T-helper 1 cell treated with Interleukin-12 subunit alpha and Interleukin-12 subunit beta and Interleukin-4 antibody, amounts not matched to agents 30 ng/mL and 1 ng/mL, for 36 hours (primary cell): Measurements from ENCODE around the gene SPTBN4. TPM values are rescaled to one million over a fixed set of nuclear protein-coding genes. Genes with fewer than 3 reads are reported as not detected.
"Not testable (repeated sequence)": the region's sequence is repeated elsewhere in the genome, so short reads cannot be mapped to it uniquely, and the experiment has no call there.

Experiments used
- intact Hi-C: fragments of 100-400 bp; cut with micrococcal nuclease; formaldehyde crosslinking; loops from one replicate; pipeline ENCODE4 v1.15.1; 2024
- total RNA-seq: library from RNA; stranded (reverse); gene quantifications from 2 replicates; pipeline ENCODE4 v1.2.3, GENCODE V29; 2022

Gene SPTBN4
- total RNA-seq, 1 donor from 2014 or later = 0.15 TPM

DNA sequence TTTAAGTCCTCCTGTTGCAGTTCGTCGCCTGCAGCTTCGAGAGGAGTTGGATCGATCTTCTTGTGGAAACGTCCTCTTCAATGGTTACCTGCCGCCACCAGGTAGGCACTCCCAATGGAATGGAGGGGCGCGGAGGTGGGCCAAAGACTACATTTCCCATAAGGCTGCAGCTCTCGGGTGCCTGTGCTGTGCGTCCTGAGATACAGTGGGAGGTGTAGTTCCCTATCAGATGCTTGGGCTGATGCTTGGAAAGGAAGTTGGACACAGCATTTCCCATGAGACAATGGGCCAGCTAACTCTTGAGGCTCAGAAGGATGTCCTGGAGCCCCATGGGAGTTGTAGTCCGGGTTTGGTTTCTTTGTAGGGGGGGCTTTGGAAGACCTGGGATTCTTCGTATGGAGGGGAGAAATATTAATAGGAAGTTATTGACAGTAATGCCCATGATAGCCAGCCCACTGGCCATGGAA is 111.7 kb downstream of the SPTBN4 start:
- intact Hi-C loops = loop anchor here (1.0 to 10.0 kb wide), 3 partner anchors 8 to 1454 kb away; partner anchors contain the start of genes C19orf47, PAK4 and PLD3

DNA sequence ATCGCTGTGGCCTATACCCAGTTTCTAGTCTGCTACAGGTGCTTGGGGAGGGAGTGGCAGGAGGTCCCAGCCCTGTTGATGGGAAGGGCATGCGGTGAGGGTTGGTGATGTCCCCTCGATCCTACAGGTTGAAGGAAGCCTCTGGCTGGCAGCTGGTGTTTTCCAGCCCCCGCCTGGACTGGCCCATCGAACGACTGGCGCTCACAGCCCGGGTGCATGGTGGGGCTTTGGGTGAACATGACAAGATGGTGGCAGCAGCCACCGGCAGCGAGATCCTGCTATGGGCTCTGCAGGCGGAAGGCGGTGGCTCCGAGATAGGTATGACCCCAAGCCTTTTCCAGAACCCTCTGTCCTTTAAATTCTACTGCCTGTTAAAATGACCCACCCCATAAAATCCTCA is 113.8 kb downstream of the SPTBN4 start:
- intact Hi-C loops = no loop called here

DNA sequence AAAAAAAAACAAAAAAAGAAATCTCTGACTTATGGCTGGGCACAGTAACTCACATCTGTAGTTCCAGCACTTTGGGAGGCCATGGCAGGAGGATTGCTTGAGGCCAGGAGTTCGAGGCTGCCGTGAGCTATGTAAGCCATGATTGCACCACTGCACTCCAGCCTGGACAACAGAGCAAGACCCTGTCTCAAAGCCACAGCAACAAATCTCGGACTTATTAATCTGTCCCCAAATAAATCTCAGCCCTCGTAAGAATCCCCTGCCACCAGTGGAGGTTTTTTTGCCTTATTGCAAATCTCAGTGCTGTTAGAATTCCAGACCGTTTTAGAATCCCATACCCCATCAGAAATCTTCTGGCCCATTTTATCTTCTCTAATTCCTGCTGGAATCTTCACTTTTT is 114.7 kb downstream of the SPTBN4 start:
- intact Hi-C loops = no loop called here

DNA sequence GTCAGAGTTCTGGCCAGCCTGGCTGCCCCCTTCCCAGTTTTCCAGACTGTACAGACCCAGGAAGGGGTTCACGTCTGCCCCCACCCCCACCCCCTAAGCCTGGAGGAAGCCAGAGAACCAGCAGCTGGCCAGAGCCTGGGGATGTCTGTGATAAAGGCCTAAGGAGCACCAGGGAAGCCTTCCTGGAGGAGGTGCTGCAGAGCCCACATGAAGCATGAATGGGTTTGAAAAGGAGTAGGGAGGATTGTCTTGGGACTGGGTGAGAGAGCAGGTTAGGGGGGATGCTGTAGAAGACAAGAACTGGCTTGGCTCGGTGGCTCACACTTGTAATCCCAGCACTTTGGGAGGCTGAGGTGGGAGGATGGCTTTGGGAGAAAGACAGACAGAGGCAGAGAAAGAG is 115.7 kb downstream of the SPTBN4 start:
- intact Hi-C loops = no loop called here

DNA sequence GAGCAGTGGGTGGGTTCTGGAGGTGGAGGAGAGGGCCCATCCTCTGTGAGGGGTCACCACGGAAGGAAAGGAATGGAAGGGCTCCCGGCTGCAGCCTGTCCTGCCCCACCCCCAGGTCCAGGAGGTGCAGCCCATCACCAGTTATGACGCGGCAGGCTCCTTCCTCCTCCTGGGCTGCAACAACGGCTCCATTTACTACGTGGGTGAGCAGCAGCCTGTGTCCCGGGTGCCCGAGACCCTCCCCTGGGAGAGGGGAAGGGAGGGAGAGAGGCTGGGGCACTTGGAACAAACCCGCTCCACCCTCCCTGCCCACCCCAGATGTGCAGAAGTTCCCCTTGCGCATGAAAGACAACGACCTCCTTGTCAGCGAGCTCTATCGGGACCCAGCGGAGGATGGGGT is 116.5 kb downstream of the SPTBN4 start:
- intact Hi-C loops = no loop called here

DNA sequence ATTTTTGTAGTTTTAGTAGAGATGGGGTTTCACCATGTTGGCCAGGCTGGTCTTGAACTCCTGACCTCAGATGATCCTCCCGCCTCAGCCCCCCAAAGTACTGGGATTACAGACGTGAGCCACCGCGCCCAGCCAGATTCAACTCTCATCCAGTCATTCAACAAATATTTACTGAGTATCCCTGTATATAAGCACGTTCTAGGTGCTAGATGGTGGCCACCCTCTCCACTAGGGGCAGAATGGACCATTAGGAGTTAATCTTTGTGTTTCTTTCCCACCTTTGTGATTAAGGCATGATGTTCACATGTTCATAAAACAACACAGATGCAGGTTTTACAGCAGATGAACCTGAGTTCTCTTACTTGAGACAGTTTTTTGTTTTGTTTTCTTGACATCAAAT is 117.2 kb downstream of the SPTBN4 start:
- intact Hi-C loops = no loop called here

DNA sequence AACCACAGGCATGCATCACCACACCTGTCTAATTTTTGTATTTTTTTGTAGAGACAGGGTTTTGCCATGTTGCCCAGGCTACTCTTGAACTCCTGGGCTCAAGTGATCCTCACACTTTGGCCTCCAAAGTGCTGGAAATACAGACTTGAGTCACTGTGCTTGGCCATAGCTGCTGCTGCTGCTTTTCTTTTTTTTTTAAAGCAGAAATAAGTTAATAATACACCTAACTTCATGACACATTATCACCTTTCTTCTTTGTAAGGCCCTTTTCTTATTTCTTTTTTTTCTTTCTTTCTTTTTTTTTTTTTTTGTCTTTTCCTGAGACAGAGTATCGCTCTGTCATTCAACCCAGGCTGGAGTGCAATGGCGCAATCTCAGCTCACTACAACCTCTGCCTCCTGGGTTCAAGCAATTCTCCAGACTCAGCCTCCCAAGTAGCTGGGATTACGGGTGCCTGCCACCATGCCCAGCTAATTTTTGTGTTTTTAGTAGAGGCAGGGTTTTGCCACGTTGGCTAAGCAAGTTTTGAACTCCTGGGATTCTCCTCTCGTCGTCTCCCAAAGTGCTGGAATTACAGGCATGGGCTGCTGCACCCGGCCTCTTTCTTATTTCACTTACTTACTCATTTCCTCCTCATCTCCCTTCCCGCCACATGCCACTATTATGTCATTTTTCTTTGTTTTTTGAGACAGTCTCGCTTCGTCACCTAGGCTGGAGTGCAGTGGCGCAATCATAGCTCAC is 118.6 kb downstream of the SPTBN4 start:
- intact Hi-C loops = loop anchor here (1.0 kb wide), 1 partner anchor 9 kb away; the partner anchor contains the start of gene SHKBP1

DNA sequence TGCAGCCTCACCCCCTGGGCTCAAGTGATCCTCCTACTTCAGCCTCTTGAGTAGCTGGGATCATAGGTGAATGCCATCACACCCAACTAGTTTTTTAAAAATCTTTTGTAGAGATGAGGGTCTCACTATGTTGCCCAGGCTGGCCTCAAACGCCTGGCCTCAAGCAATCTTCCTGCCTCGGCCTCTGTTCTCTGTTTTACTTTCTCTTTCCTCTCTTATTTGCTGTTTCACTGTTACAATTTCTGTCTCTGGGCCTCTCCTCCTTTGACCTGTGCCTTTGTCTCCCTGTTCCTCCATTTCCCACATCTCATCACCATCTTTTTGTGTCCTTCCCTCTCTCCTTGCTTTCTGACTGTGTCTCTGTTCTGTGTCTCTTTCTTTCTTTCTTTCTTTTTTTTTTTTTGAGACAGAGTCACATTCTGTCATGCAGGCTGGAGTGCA is 119.2 kb downstream of the SPTBN4 start:
- intact Hi-C loops = loop anchor here (1.0 kb wide), 1 partner anchor 10 kb away; the partner anchor contains the start of gene SHKBP1

DNA sequence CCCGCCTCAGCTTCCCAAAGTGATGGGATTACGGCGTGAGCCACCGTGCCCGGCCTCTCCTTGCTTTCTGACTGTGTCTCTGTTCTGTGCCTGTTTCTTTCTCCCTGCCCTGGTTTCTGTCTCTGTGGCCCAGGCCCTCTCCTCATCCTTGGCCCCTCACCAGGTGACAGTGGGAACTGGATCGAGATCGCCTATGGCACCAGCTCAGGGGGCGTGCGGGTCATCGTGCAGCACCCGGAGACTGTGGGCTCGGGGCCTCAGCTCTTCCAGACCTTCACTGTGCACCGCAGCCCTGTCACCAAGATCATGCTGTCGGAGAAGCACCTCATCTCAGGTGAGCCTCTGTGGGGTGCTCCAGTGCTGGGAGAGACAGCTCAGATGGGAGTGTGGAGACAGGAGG is 119.8 kb downstream of the SPTBN4 start:
- intact Hi-C loops = no loop called here

DNA sequence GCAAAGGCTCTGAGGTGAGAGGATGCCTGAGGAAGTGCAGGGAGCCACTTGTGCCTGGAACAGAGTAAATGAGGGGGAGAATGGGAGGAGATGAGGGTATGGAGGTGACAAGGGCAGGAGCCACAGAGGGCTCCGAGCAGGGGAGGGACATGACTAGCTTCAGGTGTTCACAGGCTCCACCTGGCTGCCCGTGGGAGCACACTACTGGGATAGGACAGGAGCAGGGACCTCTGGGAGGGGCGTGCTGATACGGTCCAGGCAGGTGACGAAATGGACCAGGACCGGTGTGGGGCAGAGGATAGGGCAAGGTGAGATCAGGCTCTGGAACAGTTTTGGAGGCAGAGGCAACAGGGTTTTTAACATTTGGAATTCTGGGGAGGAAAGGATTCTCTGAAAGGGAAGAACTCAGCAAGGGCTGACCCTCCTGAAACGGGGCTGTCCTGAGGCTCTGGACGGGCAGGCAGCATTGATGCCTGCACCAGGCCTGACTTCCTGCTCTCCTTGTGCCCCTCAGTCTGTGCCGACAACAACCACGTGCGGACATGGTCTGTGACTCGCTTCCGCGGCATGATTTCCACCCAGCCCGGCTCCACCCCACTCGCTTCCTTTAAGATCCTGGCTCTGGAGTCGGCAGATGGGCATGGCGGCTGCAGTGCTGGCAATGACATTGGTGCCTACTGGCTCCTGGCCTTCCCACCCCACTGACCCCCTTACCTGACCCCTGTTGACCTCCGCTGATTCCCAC is 121.5 kb downstream of the SPTBN4 start:
- intact Hi-C loops = no loop called here

DNA sequence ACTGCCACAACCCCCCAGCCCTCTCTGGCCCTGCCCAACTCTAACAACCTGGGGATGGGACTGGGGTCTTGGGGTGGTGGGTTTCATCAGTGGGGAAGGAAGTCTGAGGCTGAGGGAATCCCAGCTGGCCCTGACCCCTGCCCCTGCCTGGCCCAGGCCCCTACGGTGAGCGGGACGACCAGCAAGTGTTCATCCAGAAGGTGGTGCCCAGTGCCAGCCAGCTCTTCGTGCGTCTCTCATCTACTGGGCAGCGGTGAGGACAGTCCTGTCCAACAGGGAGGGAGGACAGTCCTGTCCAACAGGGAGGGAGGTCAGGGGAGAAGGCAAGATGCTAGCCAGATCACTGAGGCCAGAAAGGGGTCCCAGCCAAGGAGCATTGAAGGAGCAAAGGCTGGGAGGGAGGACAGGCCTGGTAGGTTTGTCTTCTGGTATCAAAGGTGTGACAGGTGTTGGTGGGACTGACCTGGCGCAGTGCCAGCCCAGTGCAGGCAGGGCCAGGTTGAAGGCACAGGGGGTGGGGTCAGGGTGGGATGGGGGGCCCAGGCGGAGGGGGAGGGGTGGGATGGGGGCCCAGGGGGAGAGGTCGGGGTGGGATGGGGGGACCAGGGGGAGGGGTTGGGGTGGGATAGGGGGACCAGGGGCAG is 122.2 kb downstream of the SPTBN4 start:
- intact Hi-C loops = no loop called here

DNA sequence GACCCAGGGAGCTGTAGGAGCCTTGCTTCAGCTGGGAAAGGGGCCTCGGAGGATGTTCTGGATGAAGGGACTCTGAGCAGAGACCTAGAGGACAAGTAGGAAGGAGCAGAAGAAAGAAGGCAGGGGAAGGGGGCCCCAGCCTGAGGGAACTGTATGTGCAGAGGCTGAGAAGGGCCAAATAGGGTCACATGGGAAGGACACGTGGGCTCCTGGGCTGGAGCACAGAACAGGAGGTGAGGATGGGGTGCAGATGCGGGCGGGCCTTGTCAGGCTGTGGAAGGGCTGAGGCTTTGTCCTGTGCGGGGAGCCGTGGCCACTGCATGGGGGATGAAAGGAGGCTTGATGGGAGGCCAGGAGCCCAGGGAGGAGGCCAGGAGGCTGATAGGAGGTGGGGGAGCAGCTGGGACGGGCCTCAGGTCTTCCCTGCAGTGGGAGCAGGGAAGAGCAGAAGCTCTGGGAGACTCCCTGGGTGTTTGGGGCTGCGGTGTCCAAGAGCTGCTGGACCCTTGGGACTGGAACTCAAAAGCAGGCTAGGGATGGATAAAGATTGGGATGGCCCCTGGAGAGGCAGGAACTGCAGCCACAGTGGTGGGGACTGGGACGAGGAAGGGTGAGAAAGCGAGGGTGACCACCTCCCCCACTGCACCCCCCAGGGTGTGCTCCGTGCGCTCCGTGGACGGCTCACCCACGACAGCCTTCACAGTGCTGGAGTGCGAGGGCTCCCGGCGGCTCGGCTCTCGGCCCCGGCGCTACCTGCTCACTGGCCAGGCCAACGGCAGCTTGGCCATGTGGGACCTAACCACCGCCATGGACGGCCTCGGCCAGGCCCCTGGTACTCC is 123.0 kb downstream of the SPTBN4 start:
- intact Hi-C loops = no loop called here

DNA sequence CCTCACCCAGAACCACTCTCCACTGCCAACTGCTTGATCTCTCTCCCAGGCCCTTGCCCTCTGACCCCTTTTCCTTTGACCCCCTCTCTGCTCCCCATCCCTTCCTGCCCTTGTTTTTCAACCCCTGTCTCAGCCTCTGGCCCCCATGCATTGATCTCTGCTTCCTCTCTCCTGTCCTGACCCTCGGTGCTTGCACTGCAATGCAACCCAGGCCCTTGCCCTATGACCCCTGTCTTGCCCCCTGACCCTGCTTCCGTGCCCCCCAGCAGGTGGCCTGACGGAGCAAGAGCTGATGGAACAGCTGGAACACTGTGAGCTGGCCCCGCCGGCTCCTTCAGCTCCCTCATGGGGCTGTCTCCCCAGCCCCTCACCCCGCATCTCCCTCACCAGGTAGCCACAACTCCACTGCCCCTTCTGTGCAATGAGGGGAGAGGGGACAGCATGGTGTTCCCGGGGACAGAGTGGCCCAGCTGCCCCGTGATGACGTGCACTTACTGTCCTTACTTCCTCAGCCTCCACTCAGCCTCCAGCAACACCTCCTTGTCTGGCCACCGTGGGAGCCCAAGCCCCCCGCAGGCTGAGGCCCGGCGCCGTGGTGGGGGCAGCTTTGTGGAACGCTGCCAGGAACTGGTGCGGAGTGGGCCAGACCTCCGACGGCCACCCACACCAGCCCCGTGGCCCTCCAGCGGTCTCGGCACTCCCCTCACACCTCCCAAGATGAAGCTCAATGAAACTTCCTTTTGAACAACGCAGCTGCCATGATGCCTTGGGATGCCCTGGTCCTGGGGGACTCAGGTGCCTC is 123.9 kb downstream of the SPTBN4 start:
- intact Hi-C loops = no loop called here

DNA sequence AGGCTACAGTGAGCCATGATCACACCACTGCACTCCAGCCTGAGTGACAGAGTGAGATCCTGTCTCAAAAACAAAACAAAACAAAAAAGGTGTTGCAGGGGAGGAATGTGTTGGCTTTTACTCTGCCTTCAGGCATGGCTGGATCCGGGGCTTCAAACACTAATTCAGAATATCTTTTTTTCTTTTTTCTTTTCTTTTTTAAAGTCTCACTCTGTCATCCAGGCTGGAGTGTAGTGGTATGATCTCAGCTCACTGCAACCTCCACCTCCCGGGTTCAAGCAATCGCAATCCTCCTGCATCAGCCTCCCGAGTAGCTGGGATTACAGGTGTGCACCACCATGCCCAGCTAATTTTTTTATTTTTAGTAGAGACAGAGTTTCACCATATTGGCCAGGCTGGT is 124.9 kb downstream of the SPTBN4 start:
- intact Hi-C loops = not testable (repeated sequence)

DNA sequence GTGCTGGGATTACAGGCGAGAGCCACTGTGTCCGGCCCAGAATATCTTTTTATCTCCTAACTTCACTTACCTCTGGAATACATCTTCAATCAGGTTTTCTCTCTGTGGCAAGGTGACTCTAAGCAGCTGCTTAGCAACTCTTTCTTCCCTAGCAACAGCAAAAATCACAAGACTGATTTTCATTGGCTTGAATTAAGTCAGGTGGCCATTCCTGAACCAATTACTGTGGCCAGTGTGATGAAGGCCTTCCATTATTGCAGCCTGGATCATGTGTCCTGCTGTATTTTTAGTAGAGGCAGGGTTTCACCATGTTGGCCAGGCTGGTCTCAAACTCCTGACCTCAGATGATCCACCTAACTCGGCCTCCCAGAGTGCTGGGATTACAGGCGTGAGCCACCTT is 125.4 kb downstream of the SPTBN4 start:
- intact Hi-C loops = no loop called here

DNA sequence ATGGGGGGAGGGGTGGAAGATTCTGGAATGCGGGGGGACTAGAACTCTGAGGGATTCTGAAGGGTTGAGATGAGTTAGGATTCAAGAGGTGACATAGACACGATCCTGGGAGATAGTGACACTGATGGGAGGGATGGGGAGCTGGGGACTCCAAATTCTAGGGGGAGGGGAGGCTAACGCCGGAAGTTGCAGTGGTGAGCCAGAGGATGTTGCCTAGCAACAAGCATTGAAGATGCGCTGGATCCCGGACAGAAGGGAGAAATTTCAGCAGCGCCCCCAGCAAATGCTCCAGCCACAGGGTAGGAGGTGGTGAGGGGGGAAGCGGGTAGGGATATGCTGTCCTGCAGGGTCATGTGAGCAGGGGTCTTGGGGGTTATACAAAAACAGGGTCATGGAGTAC is 127.5 kb downstream of the SPTBN4 start:
- intact Hi-C loops = no loop called here

DNA sequence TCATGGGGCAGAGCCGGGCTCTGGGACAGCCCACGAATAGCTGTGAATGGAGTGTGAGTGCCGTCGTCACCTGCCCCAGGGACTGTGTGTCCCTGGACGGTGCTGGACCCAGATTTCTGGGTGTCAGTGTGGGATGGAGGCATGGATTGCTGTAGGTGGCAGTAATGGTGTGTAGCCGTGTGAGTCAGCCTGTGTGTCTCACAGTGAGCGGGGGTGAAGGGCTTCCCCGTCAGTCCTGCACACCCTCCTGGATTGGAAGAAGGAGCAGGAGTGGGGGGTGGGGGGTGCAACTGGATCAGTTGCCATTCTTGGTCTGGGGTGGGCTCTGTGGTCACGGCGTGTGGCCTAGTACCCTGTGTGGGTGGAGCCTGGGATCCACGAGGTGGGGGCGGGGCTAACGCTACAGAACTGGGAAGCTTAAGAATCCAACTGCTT is 127.9 kb downstream of the SPTBN4 start:
- intact Hi-C loops = no loop called here

DNA sequence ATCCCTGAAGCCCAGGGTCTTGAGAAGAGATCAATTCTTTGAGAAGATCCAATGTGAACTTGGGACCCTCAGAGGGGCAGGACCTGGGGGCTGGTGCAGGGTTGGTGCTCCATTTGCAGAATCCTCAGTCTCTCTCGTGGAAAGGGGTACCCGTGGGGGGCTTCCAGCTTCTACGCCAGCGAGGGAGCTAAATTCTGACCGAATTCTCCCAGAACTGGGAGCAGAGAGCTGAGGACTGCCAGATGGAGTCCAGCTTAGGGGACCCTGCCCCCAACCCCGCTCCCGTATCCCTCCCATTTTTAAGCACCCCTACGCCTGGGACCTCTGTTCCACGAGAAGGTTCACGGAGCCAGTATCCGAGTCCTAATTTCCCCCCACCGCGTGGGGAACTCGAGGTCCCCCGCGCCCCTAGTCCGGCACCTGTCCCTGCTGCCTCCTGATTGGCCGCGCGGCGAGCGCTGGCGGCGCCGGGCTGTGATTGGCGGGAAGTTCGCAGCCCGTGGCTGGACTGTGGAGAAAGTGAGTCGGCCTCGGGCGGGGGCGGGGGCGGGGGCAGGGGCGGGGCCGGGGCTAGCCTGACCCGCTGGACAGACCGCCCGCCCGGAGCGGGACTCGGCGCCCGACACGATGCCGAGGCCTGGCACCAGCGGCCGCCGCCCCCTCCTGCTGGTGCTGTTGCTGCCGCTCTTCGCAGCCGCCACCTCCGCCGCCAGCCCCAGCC is 130.0 kb downstream of the SPTBN4 start:
- intact Hi-C loops = no loop called here

DNA sequence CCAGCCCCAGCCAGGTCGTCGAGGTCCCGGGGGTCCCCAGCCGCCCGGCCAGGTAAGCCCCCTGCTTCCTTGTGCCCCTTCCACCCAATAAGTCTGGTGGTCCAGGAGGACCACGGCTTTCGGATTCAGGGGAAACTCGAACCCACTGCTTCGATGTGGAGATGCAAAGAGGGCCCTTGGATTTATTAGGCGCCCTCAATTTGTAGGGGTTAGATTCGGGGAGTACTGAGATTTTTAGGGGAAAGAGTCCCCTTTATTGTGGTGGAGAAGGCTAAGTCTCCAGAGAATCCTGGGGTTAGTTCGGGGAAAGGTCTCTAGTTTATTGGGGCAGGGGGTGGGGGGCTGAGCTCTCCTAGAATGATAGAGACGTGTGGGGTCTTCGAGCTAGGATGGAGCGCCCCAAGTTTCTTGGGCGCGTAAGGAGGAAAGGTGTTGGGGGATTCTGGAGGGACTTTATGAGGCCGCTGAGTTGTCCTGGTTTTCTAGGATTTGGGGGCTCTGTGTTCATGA is 130.6 kb downstream of the SPTBN4 start:
- intact Hi-C loops = no loop called here
